GM12874 (cell line): Measurements from ENCODE around the gene KPNA1.

Experiments used
- CTCF ChIP-seq: IDR thresholded peaks from 2 replicates; pipeline ENCODE4 v1.5.1; 2011; ENCODE audit warnings: low read depth, mild to moderate bottlenecking, control low read depth, low read length, moderate library complexity; ENCODE audit not compliant: insufficient read depth

Gene KPNA1

GRCh38 chr3:122510878-122511535, 3.7 kb downstream of the KPNA1 start:
- no peak for TF ChIP-seq CTCF

GRCh38 chr3:122508135-122508914, 6.4 kb downstream of the KPNA1 start:
- no peak for TF ChIP-seq CTCF

- no peak for TF ChIP-seq CTCF
Observed at GRCh38 chr3:122506450-122506849, 8.3 kb downstream of the KPNA1 start.

- no peak for TF ChIP-seq CTCF
Observed at GRCh38 chr3:122505676-122506075, 9.1 kb downstream of the KPNA1 start.

GRCh38 chr3:122502941-122503340, 11.8 kb downstream of the KPNA1 start:
- no peak for TF ChIP-seq CTCF

- no peak for TF ChIP-seq CTCF
Observed at GRCh38 chr3:122502139-122502538, 12.6 kb downstream of the KPNA1 start.

- no peak for TF ChIP-seq CTCF
Observed at GRCh38 chr3:122498152-122498551, 16.6 kb downstream of the KPNA1 start.
